Breast epithelium (tissue), 3 donors: ENCODE measurements around the gene SLC2A14.

Experiments used
- CTCF ChIP-seq, 3 donors: fragments of 450-650 bp; IDR thresholded peaks; one replicate each; pipeline ENCODE4 v1.5.1; 2016 to 2017; ENCODE audit warnings: antibody characterized with exemption in 3 of 3, mild to moderate bottlenecking in 3 of 3, moderate library complexity in 3 of 3
- POLR2A ChIP-seq: fragments of 450-650 bp; IDR thresholded peaks from one replicate; pipeline ENCODE4 v1.6.1; 2016; ENCODE audit warnings: antibody characterized with exemption, mild to moderate bottlenecking, moderate library complexity
- POLR2AphosphoS5 ChIP-seq, 3 donors: sonication (generic); formaldehyde crosslinking; IDR thresholded peaks; one replicate each; pipeline ENCODE4 v1.6.1; 2017; ENCODE audit warnings: antibody characterized with exemption in 3 of 3

DNA sequence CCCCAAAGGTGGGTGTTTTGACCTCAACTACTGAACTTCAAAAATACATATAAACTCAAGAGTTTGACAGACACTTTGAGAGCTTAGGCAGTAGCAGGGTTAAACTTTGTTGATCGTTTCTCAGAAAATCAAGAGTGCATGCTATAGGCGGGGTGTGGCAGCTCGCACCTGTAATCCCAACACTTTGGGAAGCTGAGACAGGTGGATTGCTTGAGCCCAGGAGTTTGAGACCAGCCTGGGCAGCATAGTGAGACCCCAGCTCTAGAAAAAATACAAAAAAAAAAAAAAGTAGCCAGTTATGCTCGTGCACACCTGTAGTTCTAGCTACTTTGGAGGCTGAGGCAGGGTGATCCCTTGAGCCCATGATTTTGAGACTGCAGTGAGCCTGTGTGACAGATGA lies 71.3 kb downstream of the SLC2A14 start:
- TF ChIP-seq CTCF (IDR thresholded peaks at IDR 0.05) (no peak), POLR2A (no peak), POLR2AphosphoS5 (IDR thresholded peaks at IDR 0.05) (no peak)
